GM21825 (cell line): ENCODE results near the gene LYPD6.

ENCODE experiments used
- ATAC-seq: cut with Tn5 transposase; IDR thresholded peaks from one replicate; pipeline ENCODE4 v1.9.1; 2021; ENCODE audit warnings: mild to moderate bottlenecking, moderate library complexity; ENCODE audit not compliant: unreplicated experiment

The LYPD6 gene

GRCh38 chr2:149346272-149346671 is 15.9 kb downstream of the LYPD6 start:
- ATAC-seq = no peak

DNA sequence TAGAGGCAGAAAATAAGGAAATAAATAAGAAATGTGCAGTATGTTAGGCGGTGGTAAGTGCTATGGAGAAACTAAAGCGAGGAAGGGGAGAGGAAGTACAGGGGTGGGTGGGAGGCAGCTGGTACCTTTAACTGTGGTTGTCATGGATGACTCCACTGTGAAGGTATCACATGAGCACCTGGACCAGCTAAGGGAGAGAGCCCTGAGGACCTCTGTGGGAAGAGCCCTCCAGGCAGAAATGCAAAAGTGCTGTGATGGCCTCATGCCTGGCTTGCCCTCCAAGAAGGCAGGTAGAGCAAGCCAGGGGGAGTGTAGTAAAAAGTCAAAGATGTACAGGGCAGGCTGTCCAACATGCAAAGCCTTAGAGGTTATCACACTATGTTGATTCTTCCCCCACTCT is 17.9 kb downstream of the LYPD6 start:
- ATAC-seq = no peak

DNA sequence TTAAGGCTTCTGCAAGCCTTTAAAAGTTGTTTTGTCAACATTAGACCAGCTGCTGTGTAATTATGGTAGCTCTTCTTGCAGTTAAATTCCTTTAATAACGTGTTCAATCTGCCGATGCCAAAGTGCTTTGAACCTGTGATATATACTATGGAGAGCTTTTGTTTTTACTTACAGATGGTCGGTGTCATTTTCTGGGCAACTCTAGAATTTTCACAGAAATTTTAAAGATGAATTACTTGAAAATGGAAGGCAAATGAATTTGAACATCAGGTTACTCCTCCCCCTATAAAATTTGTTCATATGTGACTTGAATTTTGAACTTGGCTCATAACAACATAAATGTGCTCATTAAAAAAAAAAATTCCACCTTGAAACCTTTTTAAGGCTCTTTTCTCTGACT is 23.0 kb downstream of the LYPD6 start:
- ATAC-seq = no peak

GRCh38 chr2:149355716-149356422 is 25.5 kb downstream of the LYPD6 start:
- ATAC-seq = no peak

- no peak for ATAC-seq
These were observed 26.7 kb downstream of the LYPD6 start for GRCh38 chr2:149357058-149357457.

- no peak for ATAC-seq
These were observed 29.7 kb downstream of the LYPD6 start for GRCh38 chr2:149360106-149360505.

DNA sequence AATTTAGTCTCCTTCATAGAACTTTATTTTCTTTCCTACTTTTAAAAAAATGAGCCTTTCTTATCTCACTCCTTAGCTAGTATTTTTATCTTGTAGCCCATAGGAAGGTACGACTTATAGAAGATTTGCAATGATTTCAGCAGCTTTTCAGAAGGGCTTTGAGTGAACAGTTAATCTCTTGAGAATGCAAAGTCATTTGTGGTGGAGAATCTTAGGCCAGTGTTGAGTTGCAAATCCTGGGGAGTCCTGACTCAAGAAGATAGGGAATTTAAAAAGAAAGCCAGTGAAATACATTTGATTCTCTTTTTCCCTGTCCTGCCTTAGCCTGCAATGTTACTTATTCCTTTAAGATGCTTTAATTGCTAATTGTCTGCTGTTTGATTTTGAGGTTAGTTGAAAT is 33.6 kb downstream of the LYPD6 start:
- no peak for ATAC-seq

DNA sequence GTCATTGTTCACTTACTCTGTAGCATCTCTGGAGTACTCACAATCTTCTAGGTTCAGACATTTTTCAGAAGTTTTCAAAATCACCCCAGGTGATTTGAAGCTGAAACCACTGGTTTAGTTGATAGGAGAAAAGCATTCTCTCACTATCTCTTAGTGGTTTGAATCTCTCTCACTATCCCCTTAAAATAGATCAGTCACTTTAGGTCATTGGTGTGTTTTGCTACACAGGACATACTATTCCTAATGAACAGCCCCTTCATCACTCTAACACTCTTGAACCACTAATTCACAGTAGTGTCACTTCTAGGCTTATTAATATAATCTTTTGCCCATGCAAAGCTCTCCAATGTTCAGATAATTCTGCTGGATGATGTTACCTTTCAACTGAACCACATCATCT is 34.5 kb downstream of the LYPD6 start:
- no peak for ATAC-seq

DNA sequence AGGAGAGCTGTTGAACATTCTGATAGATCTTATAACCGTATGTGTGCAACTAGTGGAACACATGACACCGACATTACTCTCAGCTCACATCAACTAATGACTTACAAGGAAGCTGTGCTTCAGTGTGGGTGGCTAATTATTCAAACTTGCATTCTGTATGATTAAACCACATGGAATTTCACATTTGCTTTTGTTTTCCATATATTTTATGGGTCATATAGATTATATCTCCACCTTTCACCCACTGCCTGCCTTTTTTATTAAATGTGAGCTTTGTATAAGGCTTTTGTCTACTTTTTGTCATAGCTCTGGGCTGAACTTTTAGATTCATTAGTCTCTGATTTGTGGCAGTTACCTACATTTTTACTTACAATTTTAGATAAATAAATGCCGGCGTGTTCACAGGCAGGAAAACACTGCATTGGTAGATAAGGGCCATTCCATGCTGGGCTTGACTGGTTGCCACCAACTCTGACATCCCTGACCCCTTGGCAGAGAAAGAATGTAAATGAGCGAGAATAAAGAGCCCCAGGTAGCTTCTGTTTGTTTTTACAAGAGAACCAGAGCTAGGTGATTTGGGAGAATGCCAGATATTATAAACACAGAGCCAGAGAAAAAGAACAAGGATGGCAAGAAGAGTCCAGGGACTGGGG is 35.7 kb downstream of the LYPD6 start:
- ATAC-seq = no peak

DNA sequence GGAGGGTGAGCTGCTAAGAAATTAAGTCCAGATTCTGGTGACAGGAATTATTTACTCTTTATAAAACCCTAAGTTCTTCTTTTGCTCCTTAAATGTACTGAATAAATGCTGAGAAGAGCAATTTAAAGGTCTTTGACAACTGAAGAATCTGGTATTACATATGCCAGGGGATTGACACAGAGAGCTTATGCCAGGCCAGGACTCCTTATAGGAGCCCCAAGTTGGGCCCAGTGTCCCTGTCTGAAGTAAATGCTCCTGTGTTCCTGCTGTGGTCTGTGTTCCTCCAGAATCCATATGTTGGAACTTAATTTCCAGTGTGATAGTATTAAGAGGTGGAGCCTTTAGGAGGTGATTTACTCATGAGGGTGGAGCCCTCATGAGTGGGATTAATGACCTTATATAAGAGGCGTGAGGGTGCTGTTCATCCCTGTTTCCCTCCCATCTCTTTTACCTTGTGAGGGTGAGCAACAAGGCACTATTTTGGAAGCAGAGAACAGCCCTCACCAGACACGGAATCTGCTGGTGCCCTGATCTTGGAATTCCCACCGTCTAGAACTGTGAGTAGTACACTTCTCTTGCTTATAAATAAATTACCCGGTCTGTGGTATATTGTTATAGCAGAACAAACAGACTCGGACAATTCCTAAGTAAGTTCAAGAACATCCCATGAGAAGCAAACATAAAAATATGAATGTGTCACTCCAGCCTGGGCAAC is 39.8 kb downstream of the LYPD6 start:
- no peak for ATAC-seq

DNA sequence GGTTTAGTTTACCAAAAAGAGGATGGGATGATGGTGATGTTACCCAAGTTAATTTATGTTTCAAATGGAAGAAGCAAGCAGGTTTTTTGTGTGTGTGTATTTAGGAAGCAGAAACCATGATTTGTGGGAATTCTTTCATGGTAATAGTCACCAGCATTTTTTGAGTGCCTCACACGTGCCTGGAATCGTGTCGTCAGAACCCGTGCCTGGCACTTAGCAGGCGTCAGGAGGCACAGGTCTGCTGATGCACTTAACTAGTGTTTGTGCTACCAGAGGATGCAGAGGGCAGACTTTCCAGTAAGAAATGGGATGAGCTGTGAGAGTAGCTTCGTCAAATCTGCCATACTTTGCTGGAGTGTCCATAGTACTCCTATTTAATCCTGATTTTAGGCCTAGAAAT is 41.1 kb downstream of the LYPD6 start:
- ATAC-seq = no peak

GRCh38 chr2:149375801-149376361 is 45.5 kb downstream of the LYPD6 start:
- no peak for ATAC-seq

DNA sequence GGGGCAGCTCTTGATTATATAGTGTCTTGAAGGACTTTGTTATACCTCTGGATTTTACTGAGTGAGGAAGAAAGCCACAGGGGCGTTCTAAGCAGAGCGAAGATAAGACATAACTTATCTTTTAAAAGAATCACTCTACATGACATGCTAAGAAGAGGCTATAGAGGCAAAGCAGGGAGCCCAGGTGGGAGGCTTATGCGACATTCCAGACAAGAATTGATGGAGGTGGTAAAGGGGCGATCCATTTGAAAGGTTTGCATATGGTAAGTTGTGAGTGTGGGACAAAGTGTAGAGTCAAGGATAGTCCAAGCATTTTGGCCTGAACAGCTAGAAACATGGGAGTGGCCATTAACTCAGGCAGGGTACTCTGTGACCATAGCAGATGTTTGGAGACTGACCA is 49.8 kb downstream of the LYPD6 start:
- ATAC-seq = no peak

DNA sequence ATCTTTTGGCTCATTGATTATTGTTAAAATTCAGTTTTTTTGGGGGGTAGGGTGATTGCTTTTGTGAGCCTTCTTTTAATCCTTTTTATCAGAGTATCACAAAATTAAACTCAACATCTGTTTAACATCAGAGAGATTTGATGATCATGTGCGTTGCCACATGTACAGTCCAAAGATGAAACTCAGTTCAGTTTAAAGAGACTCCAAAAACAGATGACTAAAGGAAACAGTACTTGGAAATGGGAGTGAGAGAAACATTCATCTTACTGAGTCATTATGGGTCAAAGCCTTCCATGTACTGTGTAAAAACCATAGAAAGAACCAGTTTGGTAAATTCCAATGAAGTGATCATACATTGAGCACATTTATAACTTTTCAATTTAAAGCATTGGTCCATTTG is 53.0 kb downstream of the LYPD6 start:
- ATAC-seq = no peak

DNA sequence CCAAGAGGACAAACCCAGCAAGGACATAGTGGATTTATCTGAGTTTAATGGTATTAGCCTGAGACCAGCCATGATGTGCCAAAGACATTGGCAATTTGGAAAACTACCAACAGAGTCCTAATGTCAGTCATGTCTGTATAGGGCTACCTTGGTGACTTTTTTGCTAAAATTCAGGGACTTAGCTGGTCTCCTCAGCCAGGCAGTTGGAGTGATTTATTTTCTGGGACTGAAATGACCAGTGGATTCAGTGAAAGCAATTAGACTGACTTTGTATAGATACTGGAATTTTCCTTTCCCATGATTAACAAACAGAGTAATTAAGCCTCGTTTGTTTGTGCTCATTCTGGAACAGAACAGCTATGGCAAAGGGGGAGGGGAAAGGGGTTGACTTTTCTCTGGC is 55.0 kb downstream of the LYPD6 start:
- no peak for ATAC-seq

DNA sequence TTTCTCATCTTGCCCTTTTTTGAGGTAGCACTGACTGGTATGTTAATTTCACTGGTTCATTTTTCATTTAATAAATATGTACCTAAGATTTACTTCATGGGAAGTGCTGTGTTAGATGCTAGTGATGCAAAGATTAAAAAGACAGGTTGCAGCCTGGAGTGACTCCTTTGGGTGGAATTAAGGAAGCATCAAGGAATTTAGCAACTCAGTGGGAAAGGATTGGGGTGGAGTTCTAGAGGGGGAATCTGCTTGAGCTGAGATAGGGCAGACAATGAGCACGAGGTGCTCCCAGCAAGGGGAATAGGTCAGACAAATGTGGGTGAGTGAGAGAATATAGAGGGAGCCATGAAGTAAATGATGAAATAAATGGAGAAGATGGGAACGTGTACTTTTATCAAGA is 57.0 kb downstream of the LYPD6 start:
- no peak for ATAC-seq

DNA sequence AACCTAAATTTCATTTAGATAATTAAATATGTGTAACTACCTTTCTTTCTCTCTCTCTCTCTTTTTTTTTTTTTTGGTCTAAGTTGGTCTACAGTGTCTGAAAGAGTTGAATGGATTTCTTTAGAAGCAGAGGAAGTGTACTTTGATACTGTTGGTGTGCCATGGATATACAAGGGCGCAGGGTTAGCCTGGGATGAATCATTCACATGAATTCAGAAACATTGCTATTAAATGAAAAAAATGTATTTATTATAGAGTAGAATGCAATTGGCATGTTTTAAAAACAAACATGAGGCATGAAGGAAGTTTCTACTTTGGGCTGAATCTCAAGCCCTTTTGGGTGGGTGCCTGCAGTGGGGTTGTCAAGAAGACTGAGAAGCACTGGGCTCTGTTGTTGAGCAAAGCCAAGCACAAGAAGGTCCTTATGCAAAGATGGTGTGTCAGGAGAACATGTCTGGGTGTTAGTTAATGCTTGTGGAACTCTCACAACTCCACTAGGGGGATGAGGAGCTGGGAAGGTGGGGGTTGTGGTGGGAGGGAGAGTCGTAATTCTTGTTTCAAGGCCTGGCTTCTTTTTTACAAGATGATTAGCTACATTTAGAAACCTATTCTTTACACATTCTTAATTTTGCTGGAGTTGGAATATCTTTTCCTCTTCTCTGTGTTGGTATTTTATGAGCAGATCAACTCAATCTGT is 57.9 kb downstream of the LYPD6 start:
- no peak for ATAC-seq

DNA sequence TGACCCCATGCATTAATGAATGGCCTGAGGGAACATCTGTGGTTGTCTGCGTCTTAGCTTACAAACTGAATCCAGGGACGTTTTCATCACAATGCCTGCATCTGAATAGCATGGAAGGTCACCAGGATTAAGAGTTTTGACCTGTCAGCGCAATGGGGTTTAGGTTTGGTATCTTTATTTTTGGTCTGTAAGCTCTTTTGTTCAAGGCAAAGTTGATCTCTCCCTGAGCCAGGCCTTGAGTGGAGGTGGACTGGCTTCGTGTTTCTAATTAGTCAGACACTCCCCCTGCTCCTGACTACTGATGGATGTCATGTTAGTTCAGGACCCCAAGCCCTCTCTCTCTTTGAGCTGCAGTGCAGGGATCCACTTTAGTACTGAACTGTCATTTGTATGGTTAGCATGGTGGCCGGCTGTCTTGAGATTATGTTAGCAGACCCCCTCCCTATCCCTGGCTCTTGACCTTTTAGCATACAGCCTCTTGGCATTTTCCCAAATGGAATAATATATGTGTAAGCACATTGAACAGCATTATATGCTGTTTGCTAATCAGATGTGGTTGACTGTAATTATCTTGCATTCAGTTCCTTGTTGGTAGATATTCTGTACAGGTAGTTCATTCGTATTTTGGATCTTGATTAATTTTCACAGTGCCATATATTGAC is 59.2 kb downstream of the LYPD6 start:
- no peak for ATAC-seq

- ATAC-seq = no peak
These were observed 63.2 kb downstream of the LYPD6 start for GRCh38 chr2:149393614-149394013.

DNA sequence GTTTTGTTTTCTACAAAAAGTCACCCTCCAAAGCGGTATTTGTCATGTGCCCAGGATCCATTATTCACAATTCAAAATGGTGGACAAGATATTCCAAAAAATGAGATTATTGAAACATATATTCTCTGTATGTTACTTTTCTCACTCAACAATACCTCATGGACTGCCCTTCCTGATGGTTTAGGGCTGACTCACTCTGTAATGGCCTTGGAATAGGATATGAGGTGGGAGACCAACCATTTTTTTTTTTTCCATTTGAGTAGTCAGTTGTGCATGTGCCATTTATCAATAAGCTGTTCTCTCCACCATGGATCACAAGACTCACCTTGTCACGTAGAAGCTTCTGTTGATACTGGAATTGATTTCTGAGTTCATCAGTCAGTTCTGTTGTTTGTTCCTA is 64.5 kb downstream of the LYPD6 start:
- ATAC-seq = no peak
